Measurements from ENCODE around the gene SPATA13.

SPATA13 gene

GRCh38 chr13:24261566-24261965, 101.0 kb downstream of the SPATA13 start:
- DNase-seq = no peak

DNA sequence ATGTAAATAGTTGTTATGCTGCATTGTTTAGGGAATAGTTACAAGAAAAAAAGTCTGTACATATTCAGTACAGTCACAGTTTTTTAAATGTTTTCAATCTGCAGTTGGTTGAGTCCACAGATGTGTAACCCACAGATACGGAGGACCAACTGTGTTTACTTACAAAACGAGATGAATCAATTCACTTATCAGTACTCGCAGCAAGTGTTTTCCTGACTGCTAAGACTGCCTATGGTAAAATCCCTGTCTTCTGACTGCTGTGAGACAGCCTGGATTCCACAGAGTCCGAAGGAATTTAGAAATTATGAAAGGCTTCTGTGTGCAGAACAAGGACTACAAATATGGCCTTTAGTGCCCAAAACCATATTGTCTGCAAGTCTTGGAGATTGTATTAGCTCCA, 103.1 kb downstream of the SPATA13 start:
- DNase-seq = no peak

DNA sequence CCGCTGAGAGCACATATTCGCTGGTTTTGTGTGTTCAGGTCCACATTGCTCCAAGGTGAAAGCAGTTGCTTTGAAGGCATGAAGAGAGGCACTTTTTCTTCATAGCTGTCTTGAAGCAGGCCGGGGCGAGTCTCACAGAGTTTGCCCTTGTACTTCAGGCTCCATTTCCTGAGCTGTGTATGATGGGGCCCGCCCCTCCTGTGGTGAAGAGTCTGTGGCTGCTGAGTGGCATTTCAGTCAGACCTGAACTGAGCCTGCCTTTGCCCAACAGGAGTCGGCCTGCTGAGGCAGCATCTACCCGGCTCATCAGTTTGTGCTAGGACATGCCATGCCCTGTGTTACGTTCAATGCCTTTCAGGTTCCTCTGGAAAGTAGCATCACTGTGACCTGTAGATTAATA, 104.5 kb downstream of the SPATA13 start:
- DNase-seq = peak; percentile 79

DNA sequence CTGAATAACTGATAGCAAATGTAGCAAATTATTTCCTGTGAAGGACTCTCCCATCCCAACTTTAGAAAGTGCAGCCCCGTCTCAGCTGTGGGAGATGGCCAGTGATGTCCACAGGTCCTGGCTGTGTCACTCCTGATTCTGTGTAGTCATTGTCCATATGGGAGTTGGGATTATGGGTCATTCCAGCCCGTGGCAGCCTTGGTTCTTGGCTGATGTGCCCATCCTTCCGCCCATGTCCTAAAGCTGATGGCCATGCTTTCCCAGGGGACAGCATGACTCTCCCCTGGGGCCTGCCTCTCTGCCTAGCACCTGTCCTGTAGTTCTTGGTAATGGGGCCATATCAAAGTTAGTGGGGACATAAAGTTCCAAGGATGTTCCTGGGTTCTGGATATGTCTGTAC, 104.9 kb downstream of the SPATA13 start:
- DNase-seq = no peak

GRCh38 chr13:24267274-24267673, 106.8 kb downstream of the SPATA13 start:
- DNase-seq = no peak

- DNase-seq = no peak
Observed at GRCh38 chr13:24267801-24268200, 107.3 kb downstream of the SPATA13 start.

GRCh38 chr13:24269821-24270220, 109.3 kb downstream of the SPATA13 start:
- peak; percentile 11 for DNase-seq

DNA sequence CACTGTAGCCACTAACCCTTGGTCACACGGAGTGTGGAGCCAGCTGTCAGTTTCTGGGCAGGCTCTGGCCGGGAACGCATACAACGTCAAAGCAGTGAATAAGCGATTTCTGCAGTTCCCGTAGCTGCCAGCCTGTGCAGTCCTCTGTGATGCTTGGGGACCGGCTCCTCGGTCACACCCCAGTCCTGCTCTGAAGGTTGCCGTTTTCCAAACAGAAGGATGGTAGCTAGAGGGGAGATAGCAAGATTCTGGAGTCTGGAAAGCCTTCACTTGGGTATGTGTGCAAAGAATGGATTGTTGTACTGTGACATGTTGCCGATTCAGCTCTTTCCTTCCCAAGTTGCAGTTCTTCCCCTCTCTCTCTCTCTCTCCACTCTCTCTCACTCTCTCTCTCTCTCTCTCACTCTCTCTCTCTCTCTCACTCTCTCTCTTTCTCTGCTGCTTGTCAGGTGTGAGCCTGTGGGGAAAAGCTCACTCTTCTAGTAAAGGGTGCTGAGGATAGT, 110.2 kb downstream of the SPATA13 start:
- DNase-seq = peak; percentile 68

GRCh38 chr13:24271231-24271600, 110.7 kb downstream of the SPATA13 start:
- peak; percentile 15 for DNase-seq

DNA sequence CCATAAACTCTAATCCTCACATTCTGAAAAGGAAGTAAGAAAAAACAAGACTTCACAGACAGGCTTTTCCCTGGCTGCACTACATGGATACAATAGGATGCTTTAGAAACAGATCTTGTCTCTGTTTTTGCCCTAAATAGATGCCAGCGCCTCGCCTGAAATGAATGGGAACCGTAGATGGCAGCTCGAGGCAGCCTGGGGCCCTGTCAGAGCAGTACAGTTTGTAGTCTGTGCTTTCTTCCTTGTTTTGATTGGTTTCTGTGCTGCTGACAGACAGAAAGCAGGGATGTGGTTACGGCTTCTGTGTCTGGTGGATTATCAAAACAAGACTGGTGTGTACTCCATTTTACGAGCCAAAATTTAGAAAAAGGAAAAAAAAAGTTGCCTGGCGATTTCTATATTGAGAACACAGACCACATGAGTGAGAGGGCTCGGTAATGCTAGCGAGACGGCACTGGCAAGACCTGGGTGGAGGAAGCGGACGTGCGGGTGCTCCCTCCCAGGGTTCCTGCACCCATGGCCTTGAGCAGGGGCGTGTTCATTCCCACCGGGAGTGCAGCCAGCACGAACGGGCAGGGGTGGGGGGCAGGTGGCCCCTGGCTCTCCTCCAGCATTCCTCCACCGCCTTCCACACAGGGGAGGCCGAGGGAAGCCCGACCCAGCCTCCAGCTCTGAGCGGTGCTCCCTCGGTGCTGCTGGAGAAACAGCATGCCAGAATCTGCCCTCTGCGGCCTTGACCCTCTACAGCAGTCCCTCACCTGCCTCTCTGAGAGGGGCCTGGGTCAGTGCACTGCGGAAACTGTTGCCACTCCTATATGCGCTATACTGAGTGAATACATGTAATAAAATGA, 111.3 kb downstream of the SPATA13 start:
- peak; percentile 65 for DNase-seq

DNA sequence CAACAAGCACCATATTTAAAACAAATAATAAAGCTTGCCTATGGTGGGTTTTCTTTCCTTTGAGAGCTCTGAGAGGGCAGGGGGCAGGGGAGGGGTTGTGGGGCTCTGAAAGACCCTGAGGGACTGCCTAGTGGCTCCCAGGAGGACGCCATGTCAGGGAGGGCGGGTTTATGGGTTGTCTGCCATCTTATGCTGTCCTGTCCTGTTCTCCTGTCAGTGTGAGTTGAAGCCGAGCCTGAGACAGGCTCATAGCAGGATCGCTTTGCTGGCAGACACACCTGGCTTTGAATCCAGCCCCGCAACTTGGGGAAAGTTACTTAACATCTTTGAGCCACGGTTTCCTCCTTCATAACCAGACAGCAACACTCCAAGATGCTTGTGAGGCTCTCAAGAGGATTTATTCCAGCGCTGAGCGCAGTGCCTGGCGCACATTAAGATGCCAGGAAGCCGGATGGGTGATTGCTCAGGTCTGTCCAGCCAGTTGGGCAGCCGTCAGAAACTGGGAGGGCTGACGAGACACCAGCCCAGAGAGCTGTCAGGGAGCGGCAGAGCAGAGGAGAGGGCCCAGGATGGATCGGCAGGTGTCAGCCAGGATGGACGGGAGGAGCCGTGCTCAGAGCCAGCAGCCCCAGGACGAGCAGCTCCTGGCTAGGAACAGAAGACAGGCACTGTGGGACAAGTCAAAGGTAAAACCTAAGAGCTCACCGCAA, 112.1 kb downstream of the SPATA13 start:
- no peak for DNase-seq

DNA sequence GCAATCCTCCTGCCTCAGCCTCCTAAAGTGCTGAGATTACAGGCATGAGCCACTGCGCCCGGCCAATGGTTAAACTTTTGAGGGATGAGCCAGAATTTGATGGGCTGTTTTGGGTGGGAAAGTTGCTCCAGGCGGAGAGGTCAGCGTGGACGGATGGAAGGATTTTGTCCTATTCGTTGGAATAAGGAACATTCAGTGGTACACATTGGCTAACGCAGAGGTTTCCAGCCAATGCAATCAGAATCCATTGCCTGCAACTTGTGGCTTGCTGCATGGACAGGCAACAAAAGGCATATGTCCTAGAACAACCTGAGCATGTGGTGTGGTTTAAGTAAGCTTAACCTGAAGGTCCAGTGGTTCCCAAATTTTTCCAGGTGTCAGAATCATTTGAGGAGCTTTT, 113.4 kb downstream of the SPATA13 start:
- no peak for DNase-seq

- peak; percentile 73 for DNase-seq
Observed at GRCh38 chr13:24274452-24275021, 114.0 kb downstream of the SPATA13 start.

GRCh38 chr13:24275041-24275440, 114.5 kb downstream of the SPATA13 start:
- no peak for DNase-seq

DNA sequence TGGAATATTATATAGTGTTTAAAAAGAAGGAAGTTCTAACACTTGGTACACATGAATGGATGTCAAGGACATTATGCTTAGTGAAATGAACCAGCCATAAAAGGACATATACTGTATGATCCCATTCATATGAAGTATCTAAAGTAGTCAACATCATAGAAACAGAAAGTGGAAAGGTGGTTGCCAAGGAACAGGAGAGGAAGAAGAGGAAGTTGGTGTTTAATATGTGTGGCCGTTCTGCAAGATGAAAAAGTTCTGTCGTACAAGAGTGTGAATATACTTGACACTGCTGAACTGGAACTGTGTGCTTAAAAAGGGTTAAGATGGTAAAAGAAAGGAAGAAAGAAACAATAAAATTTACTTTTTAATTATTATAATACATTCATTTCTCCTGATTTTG, 115.8 kb downstream of the SPATA13 start:
- DNase-seq = no peak

DNA sequence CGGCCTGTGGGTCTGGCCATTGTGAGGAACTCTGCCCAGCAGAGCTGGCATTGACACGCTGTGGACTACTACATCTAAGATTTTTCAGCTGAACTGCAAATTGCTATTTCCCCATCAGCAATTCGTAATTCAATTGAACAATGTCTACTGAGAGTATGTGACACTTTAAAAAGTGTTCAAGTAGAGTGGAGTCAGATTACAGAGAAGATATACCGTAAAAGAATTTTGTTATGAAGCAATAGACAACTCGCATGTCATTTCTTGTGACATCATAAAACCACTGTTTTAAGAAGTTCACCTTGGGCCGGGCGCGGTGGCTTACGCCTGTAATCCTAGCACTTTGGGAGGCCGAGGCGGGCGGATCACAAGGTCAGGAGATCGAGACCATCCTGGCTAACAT, 116.3 kb downstream of the SPATA13 start:
- DNase-seq = no peak

GRCh38 chr13:24277761-24278160, 117.2 kb downstream of the SPATA13 start:
- no peak for DNase-seq

- DNase-seq = no peak
Observed at GRCh38 chr13:24279327-24280110, 119.0 kb downstream of the SPATA13 start.

DNA sequence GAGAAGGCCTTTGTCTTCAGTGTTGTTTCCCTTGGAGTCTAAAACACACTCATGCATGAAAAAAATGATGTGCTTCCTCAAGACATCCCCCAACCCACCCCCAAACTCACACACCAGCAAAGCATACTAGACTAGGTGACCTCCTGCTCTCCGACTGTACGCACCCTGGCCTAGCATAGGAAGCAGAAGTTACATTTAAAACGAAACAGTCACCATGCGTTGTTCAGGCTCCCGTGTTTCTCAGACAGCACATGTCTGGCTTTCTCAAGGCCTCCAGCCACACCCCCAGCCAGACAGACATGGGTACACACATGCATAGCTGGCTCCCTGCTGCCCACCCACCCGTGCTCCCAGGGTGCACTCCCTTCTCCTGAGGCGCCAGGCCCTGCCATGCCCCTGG, 120.2 kb downstream of the SPATA13 start:
- DNase-seq = no peak

DNA sequence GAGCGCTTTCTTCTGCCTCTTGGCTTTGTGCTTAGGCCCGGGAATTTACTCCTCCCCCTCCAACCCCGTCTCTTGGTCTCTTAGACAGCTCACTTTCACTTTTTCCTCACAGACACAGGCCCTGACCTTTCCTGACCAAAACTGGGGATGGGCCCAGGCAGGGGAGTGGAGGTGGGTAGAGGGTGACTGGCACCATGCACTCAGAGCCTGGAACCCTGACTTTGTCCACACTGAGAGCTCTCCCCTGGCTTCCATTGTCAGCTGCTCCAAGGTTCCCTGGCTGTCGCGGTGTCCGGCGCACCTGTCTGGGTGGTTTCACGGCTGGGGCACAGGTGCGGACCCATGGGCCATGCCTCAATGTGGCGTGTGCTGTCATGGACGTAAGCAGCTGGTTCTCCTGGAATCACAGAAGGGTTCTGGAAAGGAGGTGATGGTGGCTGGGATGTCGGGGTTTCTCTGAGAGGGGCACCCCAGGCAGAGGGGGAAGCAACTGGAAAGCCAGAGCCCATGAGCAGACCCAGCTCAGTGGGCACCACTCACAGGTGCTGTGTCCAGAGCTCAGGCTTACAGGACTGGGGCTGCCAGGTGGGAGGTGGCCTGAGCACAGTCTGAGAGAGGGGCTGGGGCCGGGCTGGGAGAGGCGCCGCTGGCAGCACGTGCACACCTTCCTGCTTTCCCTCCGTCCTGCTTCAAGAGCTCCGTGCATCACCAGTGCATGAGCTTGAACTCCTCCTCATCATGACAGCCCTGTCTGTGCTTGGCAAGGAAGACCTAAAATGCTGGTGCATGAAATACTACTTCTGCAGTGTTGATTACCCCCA, 120.9 kb downstream of the SPATA13 start:
- no peak for DNase-seq

- no peak for DNase-seq
Observed at GRCh38 chr13:24282256-24282655, 121.7 kb downstream of the SPATA13 start.

Measured in activated T-cell treated with anti-CD3 and anti-CD28 coated beads, Interleukin-2, amount 50 U/mL, for 1 hour (primary cell).